Measurements from ENCODE around the gene WDR43. TPM values are rescaled to one million over a fixed set of nuclear protein-coding genes. Genes with fewer than 3 reads are reported as not detected.

The WDR43 gene
- total and polyA plus RNA-seq, 9 of the 15 experiments (the other 6 are each of a cell fraction or from before 2014, with no cell fraction given): 34.6 to 197 (median 105) TPM

DNA sequence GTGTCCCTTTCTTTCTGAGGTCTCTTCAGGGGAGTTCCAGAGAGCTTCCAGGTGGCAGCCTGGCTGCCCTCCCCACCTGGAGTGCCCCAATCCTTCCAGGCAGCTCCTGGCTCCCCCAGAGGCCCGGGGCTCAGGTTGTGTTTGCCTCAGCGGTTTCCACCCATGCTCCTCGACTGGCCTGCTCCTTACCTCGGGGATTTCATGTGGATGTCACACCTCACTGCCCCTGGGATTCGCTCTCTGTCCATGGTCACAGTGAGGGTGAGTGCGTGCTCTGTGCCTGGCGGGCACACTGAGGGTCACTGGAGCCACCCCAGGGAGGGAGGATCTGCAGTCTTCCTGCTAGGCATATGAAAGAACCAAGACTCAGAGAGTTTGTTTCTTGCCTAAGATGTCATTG, 84.6 kb downstream of the WDR43 start:
- H4K20me1 ChIP-seq (replicated peaks; ENCODE audit: control insufficient read depth, insufficient read depth, low read length): no peaks in the 10 kb centered on the region
- FAIRE-seq: no peak
- H3K9me1 ChIP-seq (ENCODE audit: control insufficient read depth, insufficient read depth, low read length): no peaks in the 10 kb centered on the region
- in situ Hi-C loops (cut with MboI): no loop called here
- H3K36me3 ChIP-seq (ENCODE audit: control insufficient read depth, insufficient read depth, low read length): no peaks in the 10 kb centered on the region
- no TSS peak for BruUV-seq (replicated peaks)
- no peaks in the 10 kb centered on the region for H3K9me3 ChIP-seq (replicated peaks; ENCODE audit: control insufficient read depth, insufficient read depth, low read depth, low read length)
- POLR2A ChIA-PET: interaction anchor here (0.8 to 1.5 kb wide), 2 partner anchors 10 to 75 kb away, joined by 3 to 4 read pairs; no protein-coding TSS in a partner anchor
- CTCF ChIA-PET (ENCODE audit: low intra/inter-chr PET ratio): no interaction called here
- no peak overlapping the region for H3K4me2 ChIP-seq (ENCODE audit: insufficient read depth, low read length)
- H3K27me3 ChIP-seq (ENCODE audit: control insufficient read depth in 2 of 2, insufficient read depth in 2 of 2, low read length in 2 of 2): peaks cover 2 to 51% of the 10 kb centered on the region in 2 experiments; a peak in 3 of 5 replicates
- H3K4me3 ChIP-seq: no peak overlapping the region
- intact Hi-C loops (cut with micrococcal nuclease): no loop called here
- no peak for DNase-seq (ENCODE audit: extremely low read depth in 1 of 4, low spot score in 3 of 4)
- H3K4me1 ChIP-seq (replicated peaks in 1 of 2; ENCODE audit: control insufficient read depth in 2 of 2, insufficient read depth in 2 of 2, low read length in 2 of 2): no peaks in the 10 kb centered on the region; a peak in 1 of 5 replicates
- H3K79me2 ChIP-seq (ENCODE audit: control insufficient read depth, insufficient read depth, low read length): no peaks in the 10 kb centered on the region
- H3K27ac ChIP-seq (ENCODE audit: extremely low read depth, low read depth, low read length): no peak overlapping the region
- WGBS (ENCODE audit: insufficient coverage, low coverage, missing lambda C conversion rate): 0% methylated on average over 7 of the region's 7 CpGs
- TF ChIP-seq ZFP30 (CRISPR knock-in tag; IDR thresholded peaks at IDR 0.05; ENCODE audit: borderline replicate concordance): no peak
- TF ChIP-seq MEF2A (IDR thresholded peaks at IDR 0.05; ENCODE audit: control insufficient read depth, low read depth, low read length): no peak
- TF ChIP-seq, protein P1, sequence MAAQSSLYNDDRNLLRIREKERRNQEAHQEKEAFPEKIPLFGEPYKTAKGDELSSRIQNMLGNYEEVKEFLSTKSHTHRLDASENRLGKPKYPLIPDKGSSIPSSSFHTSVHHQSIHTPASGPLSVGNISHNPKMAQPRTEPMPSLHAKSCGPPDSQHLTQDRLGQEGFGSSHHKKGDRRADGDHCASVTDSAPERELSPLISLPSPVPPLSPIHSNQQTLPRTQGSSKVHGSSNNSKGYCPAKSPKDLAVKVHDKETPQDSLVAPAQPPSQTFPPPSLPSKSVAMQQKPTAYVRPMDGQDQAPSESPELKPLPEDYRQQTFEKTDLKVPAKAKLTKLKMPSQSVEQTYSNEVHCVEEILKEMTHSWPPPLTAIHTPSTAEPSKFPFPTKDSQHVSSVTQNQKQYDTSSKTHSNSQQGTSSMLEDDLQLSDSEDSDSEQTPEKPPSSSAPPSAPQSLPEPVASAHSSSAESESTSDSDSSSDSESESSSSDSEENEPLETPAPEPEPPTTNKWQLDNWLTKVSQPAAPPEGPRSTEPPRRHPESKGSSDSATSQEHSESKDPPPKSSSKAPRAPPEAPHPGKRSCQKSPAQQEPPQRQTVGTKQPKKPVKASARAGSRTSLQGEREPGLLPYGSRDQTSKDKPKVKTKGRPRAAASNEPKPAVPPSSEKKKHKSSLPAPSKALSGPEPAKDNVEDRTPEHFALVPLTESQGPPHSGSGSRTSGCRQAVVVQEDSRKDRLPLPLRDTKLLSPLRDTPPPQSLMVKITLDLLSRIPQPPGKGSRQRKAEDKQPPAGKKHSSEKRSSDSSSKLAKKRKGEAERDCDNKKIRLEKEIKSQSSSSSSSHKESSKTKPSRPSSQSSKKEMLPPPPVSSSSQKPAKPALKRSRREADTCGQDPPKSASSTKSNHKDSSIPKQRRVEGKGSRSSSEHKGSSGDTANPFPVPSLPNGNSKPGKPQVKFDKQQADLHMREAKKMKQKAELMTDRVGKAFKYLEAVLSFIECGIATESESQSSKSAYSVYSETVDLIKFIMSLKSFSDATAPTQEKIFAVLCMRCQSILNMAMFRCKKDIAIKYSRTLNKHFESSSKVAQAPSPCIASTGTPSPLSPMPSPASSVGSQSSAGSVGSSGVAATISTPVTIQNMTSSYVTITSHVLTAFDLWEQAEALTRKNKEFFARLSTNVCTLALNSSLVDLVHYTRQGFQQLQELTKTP (IDR thresholded peaks at IDR 0.05; ENCODE audit: low read depth in 1 of 2, partially characterized antibody in 2 of 2): no peak
- TF ChIP-seq, protein P2, sequence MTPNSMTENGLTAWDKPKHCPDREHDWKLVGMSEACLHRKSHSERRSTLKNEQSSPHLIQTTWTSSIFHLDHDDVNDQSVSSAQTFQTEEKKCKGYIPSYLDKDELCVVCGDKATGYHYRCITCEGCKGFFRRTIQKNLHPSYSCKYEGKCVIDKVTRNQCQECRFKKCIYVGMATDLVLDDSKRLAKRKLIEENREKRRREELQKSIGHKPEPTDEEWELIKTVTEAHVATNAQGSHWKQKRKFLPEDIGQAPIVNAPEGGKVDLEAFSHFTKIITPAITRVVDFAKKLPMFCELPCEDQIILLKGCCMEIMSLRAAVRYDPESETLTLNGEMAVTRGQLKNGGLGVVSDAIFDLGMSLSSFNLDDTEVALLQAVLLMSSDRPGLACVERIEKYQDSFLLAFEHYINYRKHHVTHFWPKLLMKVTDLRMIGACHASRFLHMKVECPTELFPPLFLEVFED (CRISPR knock-in tag; conservative IDR thresholded peaks at IDR 0.05): no peak
- TF ChIP-seq, protein P3, sequence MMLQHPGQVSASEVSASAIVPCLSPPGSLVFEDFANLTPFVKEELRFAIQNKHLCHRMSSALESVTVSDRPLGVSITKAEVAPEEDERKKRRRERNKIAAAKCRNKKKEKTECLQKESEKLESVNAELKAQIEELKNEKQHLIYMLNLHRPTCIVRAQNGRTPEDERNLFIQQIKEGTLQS (IDR thresholded peaks at IDR 0.05): no peak
- TF ChIP-seq, protein P3 (CRISPR knock-in tag; conservative IDR thresholded peaks at IDR 0.05): no peak
- TF ChIP-seq U2AF1 (optimal IDR thresholded peaks at IDR 0.05; ENCODE audit: low read depth, low read length): no peak
- no peak for TF ChIP-seq CBFB (CRISPR knock-in tag; IDR thresholded peaks at IDR 0.05)
- no peak for TF ChIP-seq ELF2 (CRISPR knock-in tag; IDR thresholded peaks at IDR 0.05)
- TF ChIP-seq PHTF2 (CRISPR knock-in tag; IDR thresholded peaks at IDR 0.05): no peak
- no peak for TF ChIP-seq ZNF584 (CRISPR knock-in tag; IDR thresholded peaks at IDR 0.05; ENCODE audit: low read depth)
- TF ChIP-seq GATAD2B (IDR thresholded peaks at IDR 0.05; ENCODE audit: borderline replicate concordance): no peak
- no peak for TF ChIP-seq TRIM24 (IDR thresholded peaks at IDR 0.05)
- no peak for TF ChIP-seq HNRNPK (IDR thresholded peaks at IDR 0.05; ENCODE audit: low read depth, low read length, poor library complexity, severe bottlenecking)
- TF ChIP-seq ZSCAN32 (CRISPR knock-in tag; IDR thresholded peaks at IDR 0.05): no peak
- TF ChIP-seq FOS (IDR thresholded peaks at IDR 0.05; ENCODE audit: extremely low read depth, insufficient read length): no peak
- no peak for TF ChIP-seq NEUROD1 (IDR thresholded peaks at IDR 0.05; ENCODE audit: borderline replicate concordance, low read depth, low read length, partially characterized antibody)
- no peak for TF ChIP-seq NCOA2 (IDR thresholded peaks at IDR 0.05; ENCODE audit: partially characterized antibody in 2 of 2)
- no peak for ATAC-seq
- H2AFZ ChIP-seq (ENCODE audit: low read depth, low read length): no peak overlapping the region
- no peak overlapping the region for H3K9ac ChIP-seq (ENCODE audit: insufficient read depth in 1 of 2, low read depth in 2 of 2, low read length in 2 of 2)
